ENCODE results near the gene CXCL1. TPM values are rescaled to one million over a fixed set of nuclear protein-coding genes. Genes with fewer than 3 reads are reported as not detected.

Gene CXCL1
- total and polyA plus RNA-seq, 2 of the 13 experiments (the other 11 are each of a cell fraction or from before 2014, with no cell fraction given), result 0.15 TPM; not detected in 1

DNA sequence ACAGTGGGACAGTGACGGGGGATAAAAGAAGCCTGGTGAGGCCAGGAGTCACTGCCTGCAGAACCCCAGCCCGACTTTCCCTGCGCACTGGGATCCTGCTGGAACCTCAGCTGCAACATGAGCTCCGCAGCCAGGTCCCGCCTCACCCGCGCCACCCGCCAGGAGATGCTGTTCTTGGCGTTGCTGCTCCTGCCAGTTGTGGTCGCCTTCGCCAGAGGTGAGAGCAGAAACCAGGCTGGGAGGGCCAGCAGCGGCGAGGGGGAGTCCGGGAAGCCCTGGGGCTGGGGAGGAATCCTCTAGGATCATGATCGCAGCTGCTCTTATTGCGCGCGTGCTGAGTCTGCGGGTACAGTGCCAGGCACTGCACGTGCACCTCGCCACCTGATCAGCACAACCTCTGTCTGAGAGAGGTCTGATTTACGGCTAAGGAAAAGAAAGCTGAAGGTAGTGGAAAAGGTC, 15.9 kb upstream of the CXCL1 start, which contains the start of gene PF4V1:
TSS of gene PF4V1 (plus strand) at position 51 of the 459 bp plus-strand sequence. CDS start at position 118, 67 bp downstream.
- FAIRE-seq (no peak), DNase-seq (ENCODE audit: low spot score) (no peak), ATAC-seq (no peak; the same call in 2 of the 3 replicates)
- H3K79me2 ChIP-seq (ENCODE audit: insufficient read depth, low read length), result no peaks in the 10 kb centered on the region
- H2AFZ ChIP-seq (ENCODE audit: low read length), result no peak within 1 kb of the TSS
- no peaks in the 10 kb centered on the region for H3K9me3 ChIP-seq (ENCODE audit: low read length)
- H4K20me1 ChIP-seq (ENCODE audit: insufficient read depth, low read length), result no peaks in the 10 kb centered on the region
- WGBS (ENCODE audit: low lambda C conversion rate), result 33% methylated on average over 14 of the region's 22 CpGs
- H3K27me3 ChIP-seq (ENCODE audit: control insufficient read depth in 1 of 2, insufficient read depth in 2 of 2, low read length in 2 of 2), result 0 out of 5 replicates have a peak, but pooled peaks cover 0 to 3% of the 10 kb centered on the region in 2 experiments
- H3K36me3 ChIP-seq (replicated peaks in 1 of 2; ENCODE audit: control insufficient read depth in 1 of 2, insufficient read depth in 2 of 2, low read length in 2 of 2), result no peaks in the 10 kb centered on the region
- no peak within 1 kb of the TSS for H3K4me2 ChIP-seq (ENCODE audit: low read depth, low read length)
- no peak for TF ChIP-seq MZF1 (CRISPR knock-in tag; IDR thresholded peaks at IDR 0.05; ENCODE audit: borderline replicate concordance)
- TF ChIP-seq ZNF3 (CRISPR knock-in tag; IDR thresholded peaks at IDR 0.05), result no peak
- no peak for TF ChIP-seq ZNF234 (CRISPR knock-in tag; conservative IDR thresholded peaks at IDR 0.05)
- no peak for TF ChIP-seq HMGA1 (CRISPR knock-in tag; conservative IDR thresholded peaks at IDR 0.05)
- TF ChIP-seq, protein P1, sequence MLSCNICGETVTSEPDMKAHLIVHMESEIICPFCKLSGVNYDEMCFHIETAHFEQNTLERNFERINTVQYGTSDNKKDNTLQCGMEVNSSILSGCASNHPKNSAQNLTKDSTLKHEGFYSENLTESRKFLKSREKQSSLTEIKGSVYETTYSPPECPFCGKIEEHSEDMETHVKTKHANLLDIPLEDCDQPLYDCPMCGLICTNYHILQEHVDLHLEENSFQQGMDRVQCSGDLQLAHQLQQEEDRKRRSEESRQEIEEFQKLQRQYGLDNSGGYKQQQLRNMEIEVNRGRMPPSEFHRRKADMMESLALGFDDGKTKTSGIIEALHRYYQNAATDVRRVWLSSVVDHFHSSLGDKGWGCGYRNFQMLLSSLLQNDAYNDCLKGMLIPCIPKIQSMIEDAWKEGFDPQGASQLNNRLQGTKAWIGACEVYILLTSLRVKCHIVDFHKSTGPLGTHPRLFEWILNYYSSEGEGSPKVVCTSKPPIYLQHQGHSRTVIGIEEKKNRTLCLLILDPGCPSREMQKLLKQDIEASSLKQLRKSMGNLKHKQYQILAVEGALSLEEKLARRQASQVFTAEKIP (CRISPR knock-in tag; IDR thresholded peaks at IDR 0.05; ENCODE audit: borderline replicate concordance), result no peak
- no peak for TF ChIP-seq MYNN (CRISPR knock-in tag; IDR thresholded peaks at IDR 0.05; ENCODE audit: low read depth)
- no peak for TF ChIP-seq SIX4 (CRISPR knock-in tag; IDR thresholded peaks at IDR 0.05)
- TF ChIP-seq SIN3B (IDR thresholded peaks at IDR 0.05; ENCODE audit: low read length), result no peak
- no peak for TF ChIP-seq ASH2L (IDR thresholded peaks at IDR 0.05; ENCODE audit: insufficient read length, low read depth, low read length)
- no peak for TF ChIP-seq ZNF589 (CRISPR knock-in tag; conservative IDR thresholded peaks at IDR 0.05)
- TF ChIP-seq ZNF263 (CRISPR knock-in tag; IDR thresholded peaks at IDR 0.05), result no peak
- CTCF ChIA-PET (ENCODE audit: low intra/inter-chr PET ratio, low total read pairs), result no interaction called here
- no peak within 1 kb of the TSS for H3K4me3 ChIP-seq (replicated peaks in 1 of 3; ENCODE audit: insufficient read depth in 1 of 3, low read depth in 2 of 3, low read length in 3 of 3)
- no TSS peak for BruUV-seq (replicated peaks)
- in situ Hi-C loops (cut with HindIII; ENCODE audit: extremely low pct_ligation_motif_present, low pct_unique_long_range_greater_than_20kb), result no loop called here
- no peaks in the 10 kb centered on the region for H3K4me1 ChIP-seq (ENCODE audit: insufficient read depth, low read length)
- H3K9ac ChIP-seq (ENCODE audit: insufficient read depth, low read depth, low read length), result no peak within 1 kb of the TSS
- intact Hi-C loops (cut with micrococcal nuclease; ENCODE audit: unreplicated experiment), result no loop called here
- H3K27ac ChIP-seq (ENCODE audit: extremely low read length, insufficient read depth, low read length), result no peak within 1 kb of the TSS
- POLR2A ChIA-PET, result no interaction called here

Measured in HepG2 (cell line).